Fibroblast of mammary gland (primary cell): ENCODE measurements around the gene COLEC11.

ENCODE experiments used
- DNase-seq: peaks from one replicate; pipeline ENCODE4 v3.0.0-alpha.2; 2010; ENCODE audit warnings: low read depth
- H3K4me3 ChIP-seq: 2 replicates; pipeline ENCODE4 v1.5.1; 2011; ENCODE audit warnings: low read depth, mild to moderate bottlenecking, low read length, moderate library complexity; ENCODE audit not compliant: control insufficient read depth
- CTCF ChIP-seq: conservative IDR thresholded peaks from 2 replicates; pipeline ENCODE4 v1.5.1; 2011; ENCODE audit warnings: low read depth, low read length, inconsistent platforms; ENCODE audit not compliant: control insufficient read depth, insufficient read depth

Gene COLEC11

GRCh38 chr2:3625186-3625585 is 30.3 kb downstream of the COLEC11 start:
- no peak for TF ChIP-seq CTCF
- no peak overlapping the region for H3K4me3 ChIP-seq
- no peak for DNase-seq

- no peak overlapping the region for H3K4me3 ChIP-seq
- no peak for DNase-seq
- no peak for TF ChIP-seq CTCF
Observed at GRCh38 chr2:3626118-3626811, 31.4 kb downstream of the COLEC11 start.

- no peak for TF ChIP-seq CTCF
- H3K4me3 ChIP-seq, result no peak overlapping the region
- no peak for DNase-seq
Observed at GRCh38 chr2:3626812-3627499, 32.0 kb downstream of the COLEC11 start.

GRCh38 chr2:3627500-3628100 is 32.7 kb downstream of the COLEC11 start:
- TF ChIP-seq CTCF, result no peak
- no peak overlapping the region for H3K4me3 ChIP-seq
- no peak for DNase-seq

GRCh38 chr2:3628241-3628679 is 33.3 kb downstream of the COLEC11 start:
- H3K4me3 ChIP-seq, result no peak overlapping the region
- no peak for DNase-seq
- no peak for TF ChIP-seq CTCF

- no peak for DNase-seq
- TF ChIP-seq CTCF, result no peak
- no peak overlapping the region for H3K4me3 ChIP-seq
Observed at GRCh38 chr2:3628800-3629199, 33.9 kb downstream of the COLEC11 start.
